GM12875 (cell line): ENCODE measurements around the gene PRDM10.

ENCODE experiments used
- H3K4me3 ChIP-seq: one replicate; pipeline ENCODE4 v1.5.1; 2011; ENCODE audit warnings: low read depth, low read length, control low read depth
- TF ChIP-seq, protein P1 (sequence below): IDR thresholded peaks from 2 replicates; pipeline ENCODE4 v1.5.1; 2011; ENCODE audit warnings: low read depth, mild to moderate bottlenecking, control low read depth, inconsistent platforms, low read length, moderate library complexity, borderline replicate concordance; ENCODE audit not compliant: insufficient read depth

The PRDM10 gene

DNA sequence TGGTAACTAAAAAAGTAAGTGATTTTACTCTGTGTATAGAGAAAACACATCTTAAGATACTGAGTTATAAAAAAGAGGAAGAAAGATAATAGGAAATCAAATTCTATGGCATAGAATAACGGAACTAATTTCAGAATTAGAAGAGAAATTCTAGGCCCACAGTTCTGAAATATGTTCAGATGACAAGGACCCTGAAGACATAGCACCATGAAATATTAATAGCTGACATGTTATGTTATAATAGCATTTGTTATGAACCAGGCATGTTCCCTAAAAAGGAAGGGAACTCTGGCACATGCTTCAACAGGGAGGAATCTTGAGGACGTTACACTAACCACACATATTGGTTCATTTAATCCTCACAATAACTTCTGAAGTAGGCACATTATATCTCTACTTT lies 32.7 kb downstream of the PRDM10 start:
- TF ChIP-seq, protein P1, sequence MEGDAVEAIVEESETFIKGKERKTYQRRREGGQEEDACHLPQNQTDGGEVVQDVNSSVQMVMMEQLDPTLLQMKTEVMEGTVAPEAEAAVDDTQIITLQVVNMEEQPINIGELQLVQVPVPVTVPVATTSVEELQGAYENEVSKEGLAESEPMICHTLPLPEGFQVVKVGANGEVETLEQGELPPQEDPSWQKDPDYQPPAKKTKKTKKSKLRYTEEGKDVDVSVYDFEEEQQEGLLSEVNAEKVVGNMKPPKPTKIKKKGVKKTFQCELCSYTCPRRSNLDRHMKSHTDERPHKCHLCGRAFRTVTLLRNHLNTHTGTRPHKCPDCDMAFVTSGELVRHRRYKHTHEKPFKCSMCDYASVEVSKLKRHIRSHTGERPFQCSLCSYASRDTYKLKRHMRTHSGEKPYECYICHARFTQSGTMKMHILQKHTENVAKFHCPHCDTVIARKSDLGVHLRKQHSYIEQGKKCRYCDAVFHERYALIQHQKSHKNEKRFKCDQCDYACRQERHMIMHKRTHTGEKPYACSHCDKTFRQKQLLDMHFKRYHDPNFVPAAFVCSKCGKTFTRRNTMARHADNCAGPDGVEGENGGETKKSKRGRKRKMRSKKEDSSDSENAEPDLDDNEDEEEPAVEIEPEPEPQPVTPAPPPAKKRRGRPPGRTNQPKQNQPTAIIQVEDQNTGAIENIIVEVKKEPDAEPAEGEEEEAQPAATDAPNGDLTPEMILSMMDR: no peak
- H3K4me3 ChIP-seq: no peak overlapping the region

DNA sequence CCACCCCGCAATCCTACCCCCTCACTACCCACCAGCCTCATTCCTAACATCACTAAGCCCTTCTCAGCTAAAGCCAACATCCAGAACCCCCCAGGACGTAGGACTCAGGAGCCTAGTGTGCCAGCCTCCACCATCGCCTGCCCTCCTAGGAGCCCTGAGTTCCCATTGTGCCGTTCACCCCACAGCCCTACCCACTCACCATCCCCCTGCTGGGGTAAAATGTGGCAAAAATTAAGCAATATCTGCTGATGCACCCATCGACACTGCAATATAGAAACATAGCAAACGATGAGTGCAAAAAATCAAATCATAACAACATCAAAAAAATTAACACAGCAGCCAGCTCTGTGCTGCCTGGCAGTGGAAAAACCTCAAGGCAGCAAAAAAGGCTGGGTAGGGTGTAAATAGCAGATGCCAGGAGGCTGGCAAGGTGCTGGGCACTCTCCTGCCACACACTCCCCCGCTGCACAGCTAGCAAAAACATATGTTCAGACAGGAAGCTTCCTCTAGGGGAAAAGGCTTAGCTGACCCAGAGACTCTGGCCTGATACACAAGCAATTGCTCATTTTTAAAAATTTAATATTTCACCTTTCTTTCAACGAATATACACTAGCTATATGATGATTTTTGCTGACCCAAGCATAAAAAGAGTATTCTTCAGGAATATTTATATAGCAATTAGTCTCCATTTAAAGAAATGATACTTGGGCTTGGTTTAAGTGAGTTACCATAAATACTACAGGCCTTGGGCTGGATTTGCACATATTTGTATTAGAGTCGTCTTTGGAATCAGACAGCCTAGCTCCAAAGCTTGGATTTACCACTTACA lies 33.8 kb downstream of the PRDM10 start:
- no peak overlapping the region for H3K4me3 ChIP-seq
- TF ChIP-seq, protein P1: no peak

DNA sequence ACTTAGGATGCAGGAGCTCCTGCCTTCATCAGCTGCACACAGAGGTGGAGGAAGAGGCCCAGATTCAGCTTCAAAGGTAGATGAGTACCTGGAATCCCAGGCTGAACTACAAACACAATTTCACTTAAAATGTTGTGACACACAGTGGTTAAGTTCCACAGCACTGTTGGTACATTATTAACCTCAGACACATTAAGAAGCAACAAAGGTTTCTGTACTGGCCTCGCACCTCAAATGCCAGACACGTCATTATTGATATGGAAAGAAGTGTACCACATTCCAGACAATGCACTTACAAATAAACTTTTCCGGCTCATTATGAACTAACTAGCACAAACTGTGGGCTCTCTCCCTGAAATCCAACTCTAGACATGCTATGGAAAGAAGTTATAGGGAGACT lies 34.6 kb downstream of the PRDM10 start:
- H3K4me3 ChIP-seq: no peak overlapping the region
- TF ChIP-seq, protein P1: no peak

DNA sequence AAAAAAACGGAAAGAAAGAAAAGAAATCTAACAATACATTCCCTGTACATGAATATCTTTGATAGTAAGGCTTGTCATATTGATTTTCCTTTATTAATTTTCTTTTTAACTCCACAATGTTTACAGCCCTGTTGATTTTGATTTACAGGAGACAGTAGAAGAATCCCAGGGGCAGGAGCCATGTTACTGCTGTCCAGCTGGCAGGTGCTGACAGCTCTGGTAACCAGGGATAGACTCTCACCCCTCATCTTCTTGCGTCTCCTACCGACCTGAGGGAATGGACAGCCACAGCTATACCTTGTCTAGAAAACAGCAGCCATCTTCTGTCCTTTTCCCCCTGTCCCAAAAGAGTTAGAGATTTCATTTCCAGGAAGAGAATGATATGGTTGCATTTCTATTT lies 37.4 kb downstream of the PRDM10 start:
- H3K4me3 ChIP-seq: no peak overlapping the region
- TF ChIP-seq, protein P1: no peak

DNA sequence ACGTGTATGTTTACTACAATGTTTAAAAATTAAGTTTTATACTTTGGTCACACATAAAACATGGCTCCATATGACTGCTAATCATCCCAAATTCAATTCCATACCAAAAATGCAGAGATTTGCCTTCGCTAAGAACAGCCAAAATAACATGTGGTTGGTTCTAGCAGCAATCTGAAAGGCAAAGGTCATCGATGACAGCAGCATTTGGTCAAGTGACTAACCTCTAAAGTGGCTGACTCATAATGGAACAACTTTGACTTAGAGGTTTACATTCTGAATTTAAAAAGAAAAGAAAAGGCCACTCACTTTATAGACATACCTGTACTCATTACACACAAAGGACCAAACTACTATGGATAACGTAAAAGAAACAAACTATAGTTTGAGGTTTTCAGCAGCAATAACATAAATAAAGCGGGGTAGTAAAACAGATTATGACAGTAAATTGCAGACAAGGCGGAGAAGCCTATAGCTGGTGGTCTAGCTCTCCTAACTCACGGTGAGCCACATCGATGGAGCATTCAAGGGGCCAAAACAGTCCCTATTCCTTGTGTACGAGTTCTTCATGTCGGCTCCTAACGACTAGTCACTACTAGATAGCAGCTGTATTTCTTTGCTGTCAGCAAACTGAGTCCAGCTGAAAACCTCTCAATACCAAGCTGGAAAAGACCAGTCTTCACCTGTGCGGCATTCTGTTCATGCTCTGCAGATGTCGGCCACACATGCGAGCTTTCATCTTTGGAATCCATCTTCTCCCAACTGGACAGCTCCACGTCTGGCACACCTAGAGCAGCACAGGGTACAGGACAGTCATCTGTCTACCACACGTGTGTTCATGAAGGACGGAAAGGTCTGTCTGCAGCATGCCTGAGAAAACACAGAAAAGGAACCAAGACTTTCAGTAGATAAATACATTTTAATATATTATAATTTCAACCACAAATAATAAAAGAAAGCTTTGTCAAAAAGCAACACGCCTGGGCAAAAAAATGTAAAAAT lies 42.1 kb downstream of the PRDM10 start:
- H3K4me3 ChIP-seq: no peak overlapping the region
- TF ChIP-seq, protein P1: no peak

DNA sequence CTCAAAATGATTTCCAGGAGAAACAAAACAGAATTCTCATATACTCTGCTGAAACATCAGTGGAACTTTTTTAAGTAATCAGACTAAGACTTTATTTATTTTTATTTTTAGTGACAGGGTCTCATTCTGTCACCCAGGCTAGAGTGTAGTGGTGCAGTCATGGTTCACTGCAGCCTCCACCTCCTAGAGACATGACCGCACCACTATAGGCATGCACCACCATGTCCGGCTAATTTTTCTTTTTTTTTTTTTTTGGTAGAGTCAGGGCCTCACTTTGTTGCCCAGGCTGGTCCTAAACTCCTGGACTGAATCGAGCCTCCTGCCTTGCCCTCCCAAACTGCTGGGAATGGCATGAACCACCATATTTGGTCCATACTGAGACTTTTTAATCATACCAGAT lies 42.9 kb downstream of the PRDM10 start:
- TF ChIP-seq, protein P1: no peak
- no peak overlapping the region for H3K4me3 ChIP-seq
